GM18507 (cell line): ENCODE results near the gene AP1M2.
"Not testable (repeated sequence)": the region's sequence is repeated elsewhere in the genome, so short reads cannot be mapped to it uniquely, and the experiment has no call there.

Experiments
- DNase-seq: peaks from one replicate; pipeline ENCODE4 v3.0.0; 2011; ENCODE audit warnings: low read depth; ENCODE audit not compliant: insufficient read length; ENCODE audit errors: extremely low spot score
- FAIRE-seq: peaks from 2 replicates; lab custom pipeline; 2011; peaks lifted over from hg19 to GRCh38; lab: Jason Lieb, UNC

AP1M2 gene

GRCh38 chr19:10546817-10547216, 40.3 kb downstream of the AP1M2 start:
- FAIRE-seq: no peak
- DNase-seq: no peak

GRCh38 chr19:10544753-10545251, 42.3 kb downstream of the AP1M2 start:
- no peak for FAIRE-seq
- no peak for DNase-seq

- DNase-seq (no peak), FAIRE-seq (no peak)
Observed at GRCh38 chr19:10544242-10544752, 42.8 kb downstream of the AP1M2 start.

GRCh38 chr19:10543420-10544241, 43.5 kb downstream of the AP1M2 start, which contains the start of gene ATG4D:
Gene ATG4D, plus strand, starts transcription at chr19:10543904. Its CDS starts 187 bp downstream, at chr19:10544091.
- FAIRE-seq: peak; percentile 26

GRCh38 chr19:10543059-10543419, 44.1 kb downstream of the AP1M2 start:
- DNase-seq: no peak
- FAIRE-seq: no peak

More at GRCh38 chr19:10543420-10544241, 43.5 kb downstream of the AP1M2 start, which contains the start of gene ATG4D:
- peak; percentile 95 for DNase-seq

- DNase-seq: not testable (repeated sequence)
Observed at GRCh38 chr19:10539016-10539415, 48.1 kb downstream of the AP1M2 start.

DNA sequence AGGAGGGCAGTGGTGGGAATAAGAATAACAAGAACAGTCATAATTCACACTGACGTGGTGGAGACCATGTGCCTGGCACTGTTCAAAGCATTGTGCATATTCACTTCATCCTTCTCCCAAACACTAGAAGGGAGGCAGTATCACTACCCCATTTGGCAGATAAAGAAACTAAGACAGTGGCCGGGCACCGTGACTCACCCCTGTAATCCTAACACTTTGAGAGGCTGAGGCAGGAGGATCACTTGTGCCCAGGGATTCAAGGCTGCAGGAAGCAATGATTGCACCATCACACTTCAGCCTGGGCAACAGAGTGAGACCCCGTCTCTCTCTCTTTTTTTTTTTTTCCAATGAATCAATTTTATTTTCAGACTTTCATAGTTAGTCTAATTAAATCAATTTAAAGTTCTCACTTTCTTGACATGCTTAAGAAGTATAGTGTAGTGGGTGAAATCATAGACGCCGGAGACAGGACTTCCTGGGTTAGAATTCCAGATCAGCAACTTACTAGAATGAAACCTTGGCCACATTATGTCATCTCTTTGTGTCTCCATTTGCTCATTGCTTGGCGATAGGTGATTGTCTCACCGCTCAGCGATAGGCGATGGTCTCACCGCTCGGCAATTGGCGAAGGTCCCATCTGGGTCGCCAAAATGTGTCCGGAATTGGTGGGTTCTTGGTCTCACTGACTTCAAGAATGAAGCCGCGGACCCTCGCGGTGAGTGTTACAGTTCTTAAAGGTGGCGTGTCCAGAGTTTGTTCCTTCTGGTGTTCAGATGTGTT, 48.7 kb downstream of the AP1M2 start:
- no peak for FAIRE-seq
- DNase-seq: no peak

More at GRCh38 chr19:10539016-10539415, 48.1 kb downstream of the AP1M2 start:
- not testable (repeated sequence) for FAIRE-seq

GRCh38 chr19:10537668-10538067, 49.4 kb downstream of the AP1M2 start:
- DNase-seq: no peak
- FAIRE-seq: no peak

- DNase-seq (no peak), FAIRE-seq (no peak)
Observed at GRCh38 chr19:10535613-10536012, 51.5 kb downstream of the AP1M2 start.

- no peak for FAIRE-seq
Observed at GRCh38 chr19:10533646-10534386, 53.3 kb downstream of the AP1M2 start.

GRCh38 chr19:10532457-10532856, 54.7 kb downstream of the AP1M2 start:
- FAIRE-seq: no peak
- DNase-seq: no peak

More at GRCh38 chr19:10533646-10534386, 53.3 kb downstream of the AP1M2 start:
- no peak for DNase-seq

- not testable (repeated sequence) for FAIRE-seq, DNase-seq
Observed at GRCh38 chr19:10526887-10527286, 60.2 kb downstream of the AP1M2 start.

GRCh38 chr19:10525636-10526035, 61.5 kb downstream of the AP1M2 start:
- DNase-seq: no peak
- no peak for FAIRE-seq

- no peak for DNase-seq
- no peak for FAIRE-seq
Observed at GRCh38 chr19:10523135-10523636, 63.9 kb downstream of the AP1M2 start.
